GM10266 (cell line): ENCODE measurements around the gene GPRIN1.

Experiments used
- DNase-seq: peaks from one replicate; pipeline ENCODE4 v3.0.0; 2012; ENCODE audit errors: extremely low spot score
- TF ChIP-seq, protein P1 (sequence below): IDR thresholded peaks from 2 replicates; pipeline ENCODE4 v1.5.1; 2012; ENCODE audit warnings: mild to moderate bottlenecking, low read depth; ENCODE audit not compliant: control insufficient read depth, insufficient read depth; ENCODE audit errors: missing control alignments

The GPRIN1 gene

DNA sequence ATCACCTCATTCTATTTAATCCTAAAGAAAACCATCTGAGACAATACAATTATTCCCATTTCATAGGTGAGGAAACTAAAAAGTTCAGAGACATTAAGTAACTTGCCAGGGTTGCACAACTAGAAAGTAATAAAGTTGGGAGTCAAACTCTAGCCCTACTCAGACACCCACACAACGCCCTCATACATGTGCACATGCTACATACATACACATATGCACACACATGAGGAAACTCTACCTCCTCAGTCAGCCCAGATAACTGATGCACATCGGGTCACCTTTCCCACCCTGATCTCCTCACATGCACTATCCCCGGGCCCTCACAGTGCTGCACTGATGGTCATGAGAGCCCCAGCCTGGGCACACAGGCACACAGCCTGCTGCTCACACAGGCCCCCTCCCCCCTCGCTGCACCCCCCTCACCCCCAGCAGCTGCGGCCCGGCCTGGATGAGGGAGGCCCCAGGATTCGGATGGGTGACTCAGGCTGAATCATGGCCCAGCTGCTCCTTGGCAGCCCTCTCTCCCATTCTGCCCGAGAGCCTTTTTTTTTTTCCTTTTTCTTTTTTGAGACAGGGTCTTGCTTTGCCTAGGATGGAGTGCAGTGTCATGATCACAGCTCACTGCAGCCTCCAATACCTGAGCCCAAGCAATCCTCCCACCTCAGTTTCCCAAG lies 5.0 kb upstream of the GPRIN1 start:
- DNase-seq, result no peak
- TF ChIP-seq, protein P1, sequence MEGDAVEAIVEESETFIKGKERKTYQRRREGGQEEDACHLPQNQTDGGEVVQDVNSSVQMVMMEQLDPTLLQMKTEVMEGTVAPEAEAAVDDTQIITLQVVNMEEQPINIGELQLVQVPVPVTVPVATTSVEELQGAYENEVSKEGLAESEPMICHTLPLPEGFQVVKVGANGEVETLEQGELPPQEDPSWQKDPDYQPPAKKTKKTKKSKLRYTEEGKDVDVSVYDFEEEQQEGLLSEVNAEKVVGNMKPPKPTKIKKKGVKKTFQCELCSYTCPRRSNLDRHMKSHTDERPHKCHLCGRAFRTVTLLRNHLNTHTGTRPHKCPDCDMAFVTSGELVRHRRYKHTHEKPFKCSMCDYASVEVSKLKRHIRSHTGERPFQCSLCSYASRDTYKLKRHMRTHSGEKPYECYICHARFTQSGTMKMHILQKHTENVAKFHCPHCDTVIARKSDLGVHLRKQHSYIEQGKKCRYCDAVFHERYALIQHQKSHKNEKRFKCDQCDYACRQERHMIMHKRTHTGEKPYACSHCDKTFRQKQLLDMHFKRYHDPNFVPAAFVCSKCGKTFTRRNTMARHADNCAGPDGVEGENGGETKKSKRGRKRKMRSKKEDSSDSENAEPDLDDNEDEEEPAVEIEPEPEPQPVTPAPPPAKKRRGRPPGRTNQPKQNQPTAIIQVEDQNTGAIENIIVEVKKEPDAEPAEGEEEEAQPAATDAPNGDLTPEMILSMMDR, result no peak

DNA sequence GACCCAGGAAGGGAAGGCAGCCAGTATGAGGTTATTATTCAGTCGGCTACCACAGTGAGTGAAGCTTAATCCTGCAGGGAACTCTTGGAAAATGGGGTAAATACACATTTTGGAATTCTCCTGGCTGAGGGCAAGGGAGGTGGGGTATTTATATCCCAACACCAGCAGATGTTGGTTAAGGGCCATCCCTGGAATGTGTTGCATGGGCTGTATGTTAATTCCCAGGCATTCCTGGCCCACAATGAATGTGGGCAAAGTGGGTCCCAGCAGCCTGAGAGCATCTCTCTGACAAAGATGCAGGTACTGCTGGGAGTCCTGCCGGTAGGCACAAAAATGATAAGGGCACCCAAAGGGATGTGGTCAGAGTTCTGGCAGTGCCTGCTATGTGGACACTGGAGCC lies 2.9 kb upstream of the GPRIN1 start:
- no peak for DNase-seq

DNA sequence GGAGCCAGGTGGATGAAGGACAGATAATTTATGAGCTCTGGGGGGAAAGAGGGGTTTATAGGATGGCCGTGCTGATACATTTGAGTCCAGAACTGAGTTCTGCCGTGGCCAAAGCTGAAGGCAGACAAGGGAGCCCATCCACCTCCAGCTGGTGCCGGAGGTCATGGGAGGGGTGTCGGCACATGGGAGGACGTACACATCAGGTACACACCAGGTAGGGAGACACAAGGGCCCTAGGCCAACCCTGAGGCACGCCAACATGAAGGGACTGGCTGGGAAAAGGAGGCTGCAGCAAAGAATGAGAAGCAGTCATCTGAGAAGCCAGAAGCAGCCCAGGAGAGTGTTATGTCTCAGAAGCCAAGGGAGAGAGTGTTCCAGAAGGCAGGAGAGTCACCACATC lies 2.1 kb upstream of the GPRIN1 start:
- TF ChIP-seq, protein P1, result no peak
- no peak for DNase-seq

More for the DNA sequence above, 2.9 kb upstream of the GPRIN1 start:
- TF ChIP-seq, protein P1, result no peak

DNA sequence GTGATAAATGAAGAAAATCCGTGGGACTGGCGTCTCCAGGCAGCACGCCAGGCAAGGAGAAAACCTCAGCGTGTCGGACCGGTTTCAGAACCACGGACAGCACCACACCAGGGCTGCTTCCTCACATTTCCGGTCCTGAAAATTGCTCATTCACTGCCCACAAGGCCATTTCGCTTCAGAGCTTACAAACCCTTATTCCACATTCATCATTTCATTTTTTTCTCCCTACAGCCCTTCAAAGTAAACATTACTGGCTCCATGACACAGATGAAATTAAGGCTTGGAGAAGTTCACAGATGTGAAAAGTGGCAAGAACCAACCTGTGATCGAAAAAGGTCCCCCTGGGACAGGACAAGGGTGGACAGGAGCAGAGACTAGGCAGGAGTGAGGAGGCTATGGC lies 1.5 kb upstream of the GPRIN1 start:
- TF ChIP-seq, protein P1, result no peak
- no peak for DNase-seq

DNA sequence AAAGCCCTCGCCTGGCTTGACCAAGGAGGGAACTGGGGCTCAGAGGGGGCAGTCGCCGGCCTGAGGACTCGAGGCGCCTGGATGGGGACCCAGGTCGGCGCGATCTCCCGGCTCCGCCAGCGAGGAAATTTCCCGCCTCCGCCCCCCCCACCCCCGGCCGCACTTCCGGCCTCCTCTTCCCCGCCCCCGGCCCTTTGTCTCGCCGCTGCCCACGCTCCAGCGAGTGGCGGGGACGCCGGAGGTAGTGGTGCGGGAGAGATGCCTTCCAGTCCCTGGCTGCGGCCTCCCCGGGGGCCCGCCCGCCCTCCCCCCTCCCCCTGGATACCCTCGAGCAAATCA lies 448 bp upstream of the GPRIN1 start:
- DNase-seq, result no peak
- TF ChIP-seq, protein P1, result no peak

DNA sequence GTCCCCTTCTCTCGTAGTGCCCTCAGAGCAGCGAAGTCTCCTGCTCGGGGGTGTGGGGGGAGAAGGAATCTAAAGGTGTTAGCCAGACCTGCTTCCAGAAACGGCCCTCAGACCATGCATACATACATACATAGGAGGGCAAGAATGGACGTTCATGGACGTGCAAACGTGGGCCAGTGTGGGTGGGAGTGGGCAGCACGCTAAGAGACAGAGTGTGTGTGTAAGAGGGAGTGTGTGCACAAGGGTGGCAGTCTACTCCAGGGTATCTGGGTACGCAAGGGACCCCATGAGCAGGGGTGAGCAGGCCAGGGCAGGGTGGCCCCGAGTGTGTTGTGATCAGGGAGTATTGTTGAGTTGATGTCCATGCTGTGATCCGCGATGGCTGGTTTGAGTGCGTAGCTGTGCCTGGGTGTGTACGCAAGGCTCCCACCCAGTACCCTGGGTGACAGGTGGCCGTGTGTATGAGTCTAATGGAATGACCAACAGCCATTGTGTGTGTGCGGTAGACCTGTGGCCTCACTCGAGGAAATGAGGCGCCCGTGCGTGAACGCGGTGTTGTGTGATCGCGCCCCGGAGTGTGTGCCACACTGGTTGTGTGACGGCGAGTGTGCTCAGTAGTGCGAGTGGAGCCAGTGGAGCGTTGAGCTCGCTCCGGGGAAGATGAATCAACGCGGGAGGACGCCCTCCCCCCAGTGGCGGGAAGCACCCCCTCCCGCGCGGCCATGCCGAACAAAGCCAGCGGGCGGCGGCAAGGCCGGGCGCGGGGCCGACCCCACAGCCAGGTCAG lies 826 bp downstream of the GPRIN1 start:
- TF ChIP-seq, protein P1, result no peak
- DNase-seq, result no peak

DNA sequence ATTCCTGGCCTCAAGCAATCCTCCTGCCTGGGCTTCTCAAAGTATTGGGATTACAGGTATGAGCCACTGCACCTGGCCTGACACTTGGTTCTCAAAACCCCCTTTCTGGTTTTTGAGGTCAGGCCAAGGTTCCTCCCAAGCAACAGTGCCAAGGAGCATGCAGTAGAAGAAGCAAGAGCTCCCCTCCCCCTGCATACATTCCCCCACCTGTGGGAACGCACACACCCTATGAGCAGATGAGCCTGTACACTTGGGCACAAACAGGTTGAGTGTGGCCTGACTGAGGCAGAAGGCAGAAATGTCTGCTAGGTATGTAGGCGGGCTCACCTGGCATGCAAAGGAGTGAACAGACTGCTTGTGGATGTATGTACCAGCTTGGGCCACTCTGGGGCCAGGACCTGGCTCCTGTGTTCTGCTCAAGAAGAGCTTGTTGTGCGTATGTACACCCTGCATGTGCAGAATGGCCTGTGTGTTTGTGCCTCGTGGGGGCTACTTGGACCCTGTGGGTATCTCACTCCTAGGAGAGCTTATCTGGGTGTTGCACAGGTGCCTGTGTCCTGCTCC lies 1.7 kb downstream of the GPRIN1 start:
- no peak for DNase-seq
- TF ChIP-seq, protein P1, result no peak
